ENCODE measurements around the gene GAA. TPM values are rescaled to one million over a fixed set of nuclear protein-coding genes. Genes with fewer than 3 reads are reported as not detected.

Gene GAA
- total RNA-seq, 1 experiment from 2014 or later = 36.1 TPM

DNA sequence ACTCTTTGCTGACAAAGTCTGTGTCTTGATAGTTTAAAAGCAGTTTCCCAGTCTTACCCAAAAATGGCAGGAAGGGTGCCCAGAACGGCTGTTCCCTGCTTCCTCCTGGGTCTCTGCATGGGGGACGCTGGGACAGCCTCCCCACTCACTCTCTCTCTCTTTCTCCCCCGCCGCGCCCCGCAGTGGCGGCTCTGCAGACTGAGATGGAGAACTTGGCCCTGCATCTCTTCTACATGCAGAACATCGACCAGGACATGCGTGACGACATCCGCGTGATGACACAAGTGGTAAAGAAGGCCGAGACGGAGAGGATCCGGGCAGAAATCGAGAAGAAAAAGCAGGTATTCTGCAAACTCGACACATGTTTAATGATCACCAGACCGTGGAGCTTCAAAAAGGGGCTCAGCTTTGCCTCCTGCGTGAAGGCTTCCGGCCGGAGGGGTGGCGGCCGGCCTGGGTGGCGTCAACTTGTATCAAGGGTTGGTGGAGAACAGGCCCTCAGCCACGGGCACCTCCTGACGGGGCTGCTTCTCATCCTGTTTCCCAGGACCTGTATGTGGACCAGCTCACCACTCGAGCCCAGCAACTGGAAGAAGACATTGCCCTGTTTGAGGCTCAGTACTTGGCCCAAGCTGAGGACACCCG is 42.9 kb upstream of the GAA start:
- POLR2A ChIA-PET = no interaction called here
- DNase-seq (ENCODE audit: low read depth, low spot score) (no peak), ATAC-seq (no peak)
- H3K4me1 ChIP-seq (ENCODE audit: control insufficient read depth, insufficient read depth, low read length) = peaks cover 16% of the 10 kb centered on the region
- H3K4me3 ChIP-seq (ENCODE audit: low read depth in 2 of 2, low read length in 2 of 2) = no peak overlapping the region
- TF ChIP-seq, protein P1, sequence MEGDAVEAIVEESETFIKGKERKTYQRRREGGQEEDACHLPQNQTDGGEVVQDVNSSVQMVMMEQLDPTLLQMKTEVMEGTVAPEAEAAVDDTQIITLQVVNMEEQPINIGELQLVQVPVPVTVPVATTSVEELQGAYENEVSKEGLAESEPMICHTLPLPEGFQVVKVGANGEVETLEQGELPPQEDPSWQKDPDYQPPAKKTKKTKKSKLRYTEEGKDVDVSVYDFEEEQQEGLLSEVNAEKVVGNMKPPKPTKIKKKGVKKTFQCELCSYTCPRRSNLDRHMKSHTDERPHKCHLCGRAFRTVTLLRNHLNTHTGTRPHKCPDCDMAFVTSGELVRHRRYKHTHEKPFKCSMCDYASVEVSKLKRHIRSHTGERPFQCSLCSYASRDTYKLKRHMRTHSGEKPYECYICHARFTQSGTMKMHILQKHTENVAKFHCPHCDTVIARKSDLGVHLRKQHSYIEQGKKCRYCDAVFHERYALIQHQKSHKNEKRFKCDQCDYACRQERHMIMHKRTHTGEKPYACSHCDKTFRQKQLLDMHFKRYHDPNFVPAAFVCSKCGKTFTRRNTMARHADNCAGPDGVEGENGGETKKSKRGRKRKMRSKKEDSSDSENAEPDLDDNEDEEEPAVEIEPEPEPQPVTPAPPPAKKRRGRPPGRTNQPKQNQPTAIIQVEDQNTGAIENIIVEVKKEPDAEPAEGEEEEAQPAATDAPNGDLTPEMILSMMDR (IDR thresholded peaks at IDR 0.05) = no peak
- TF ChIP-seq TCF7L2 (IDR thresholded peaks at IDR 0.05; ENCODE audit: low read depth, low read length) (no peak), POLR2AphosphoS5 (IDR thresholded peaks at IDR 0.05; ENCODE audit: low read depth, low read length) (no peak), SIN3A (IDR thresholded peaks at IDR 0.05; ENCODE audit: borderline replicate concordance, insufficient read depth, low read depth, low read length) (no peak)
- TF ChIP-seq, protein P2, sequence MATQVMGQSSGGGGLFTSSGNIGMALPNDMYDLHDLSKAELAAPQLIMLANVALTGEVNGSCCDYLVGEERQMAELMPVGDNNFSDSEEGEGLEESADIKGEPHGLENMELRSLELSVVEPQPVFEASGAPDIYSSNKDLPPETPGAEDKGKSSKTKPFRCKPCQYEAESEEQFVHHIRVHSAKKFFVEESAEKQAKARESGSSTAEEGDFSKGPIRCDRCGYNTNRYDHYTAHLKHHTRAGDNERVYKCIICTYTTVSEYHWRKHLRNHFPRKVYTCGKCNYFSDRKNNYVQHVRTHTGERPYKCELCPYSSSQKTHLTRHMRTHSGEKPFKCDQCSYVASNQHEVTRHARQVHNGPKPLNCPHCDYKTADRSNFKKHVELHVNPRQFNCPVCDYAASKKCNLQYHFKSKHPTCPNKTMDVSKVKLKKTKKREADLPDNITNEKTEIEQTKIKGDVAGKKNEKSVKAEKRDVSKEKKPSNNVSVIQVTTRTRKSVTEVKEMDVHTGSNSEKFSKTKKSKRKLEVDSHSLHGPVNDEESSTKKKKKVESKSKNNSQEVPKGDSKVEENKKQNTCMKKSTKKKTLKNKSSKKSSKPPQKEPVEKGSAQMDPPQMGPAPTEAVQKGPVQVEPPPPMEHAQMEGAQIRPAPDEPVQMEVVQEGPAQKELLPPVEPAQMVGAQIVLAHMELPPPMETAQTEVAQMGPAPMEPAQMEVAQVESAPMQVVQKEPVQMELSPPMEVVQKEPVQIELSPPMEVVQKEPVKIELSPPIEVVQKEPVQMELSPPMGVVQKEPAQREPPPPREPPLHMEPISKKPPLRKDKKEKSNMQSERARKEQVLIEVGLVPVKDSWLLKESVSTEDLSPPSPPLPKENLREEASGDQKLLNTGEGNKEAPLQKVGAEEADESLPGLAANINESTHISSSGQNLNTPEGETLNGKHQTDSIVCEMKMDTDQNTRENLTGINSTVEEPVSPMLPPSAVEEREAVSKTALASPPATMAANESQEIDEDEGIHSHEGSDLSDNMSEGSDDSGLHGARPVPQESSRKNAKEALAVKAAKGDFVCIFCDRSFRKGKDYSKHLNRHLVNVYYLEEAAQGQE (IDR thresholded peaks at IDR 0.05; ENCODE audit: insufficient read depth in 1 of 2, low read depth in 2 of 2, low read length in 1 of 2) = no peak
- no peak overlapping the region for H3K27ac ChIP-seq (ENCODE audit: low read length)
- CTCF ChIA-PET = interaction anchor here (0.7 kb wide), 1 partner anchor 219 kb away, joined by 3 read pairs; the partner anchor contains the start of gene CBX4
- intact Hi-C loops (cut with micrococcal nuclease; ENCODE audit: unreplicated experiment) = no loop called here
- in situ Hi-C loops (cut with HindIII; ENCODE audit: low pct_unique_long_range_greater_than_20kb, low sequenced_read_pairs) = no loop called here
- H3K9me3 ChIP-seq (ENCODE audit: control insufficient read depth, insufficient read depth, low read depth, low read length) = no peaks in the 10 kb centered on the region
- H3K36me3 ChIP-seq (ENCODE audit: control insufficient read depth, insufficient read depth, low read length) = no peaks in the 10 kb centered on the region
- BruUV-seq (replicated peaks) = no TSS peak
- H3K27me3 ChIP-seq (ENCODE audit: control insufficient read depth, insufficient read depth, low read length) = no peaks in the 10 kb centered on the region

DNA sequence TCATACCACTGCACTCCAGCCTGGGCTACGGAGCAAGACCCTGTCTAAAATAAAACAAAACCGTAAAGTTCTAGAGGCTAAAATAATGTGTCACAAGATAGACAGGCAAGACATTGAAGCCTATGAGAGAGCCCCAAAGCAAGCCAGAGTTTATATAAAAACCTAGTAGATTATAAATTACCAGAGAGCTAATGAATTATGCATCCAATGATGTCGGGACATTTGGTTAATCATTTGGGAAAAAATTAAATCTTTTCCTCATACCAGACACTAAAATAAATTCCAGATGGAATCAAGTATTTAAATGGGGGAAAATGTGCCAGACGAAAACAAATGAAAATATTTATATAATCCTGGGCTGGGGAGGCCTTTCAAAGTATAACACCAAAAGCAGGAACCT is 40.7 kb upstream of the GAA start:
- H3K4me3 ChIP-seq (ENCODE audit: low read depth in 2 of 2, low read length in 2 of 2) = no peak overlapping the region
- H3K4me1 ChIP-seq (ENCODE audit: control insufficient read depth, insufficient read depth, low read length) = peaks cover 10% of the 10 kb centered on the region
- intact Hi-C loops (cut with micrococcal nuclease; ENCODE audit: unreplicated experiment) (no loop called here), in situ Hi-C loops (cut with HindIII; ENCODE audit: low pct_unique_long_range_greater_than_20kb, low sequenced_read_pairs) (no loop called here)
- no peaks in the 10 kb centered on the region for H3K36me3 ChIP-seq (ENCODE audit: control insufficient read depth, insufficient read depth, low read length)
- no peak for TF ChIP-seq SIN3A (IDR thresholded peaks at IDR 0.05; ENCODE audit: borderline replicate concordance, insufficient read depth, low read depth, low read length)
- TF ChIP-seq, protein P2 (IDR thresholded peaks at IDR 0.05; ENCODE audit: insufficient read depth in 1 of 2, low read depth in 2 of 2, low read length in 1 of 2) = no peak
- TF ChIP-seq, protein P1 (IDR thresholded peaks at IDR 0.05) = no peak
- no peak for TF ChIP-seq TCF7L2 (IDR thresholded peaks at IDR 0.05; ENCODE audit: low read depth, low read length)
- no peak for TF ChIP-seq POLR2AphosphoS5 (IDR thresholded peaks at IDR 0.05; ENCODE audit: low read depth, low read length)
- BruUV-seq (replicated peaks) = TSS peak; percentile 67
- POLR2A ChIA-PET = no interaction called here
- H3K27ac ChIP-seq (ENCODE audit: low read length) = no peak overlapping the region
- no peaks in the 10 kb centered on the region for H3K9me3 ChIP-seq (ENCODE audit: control insufficient read depth, insufficient read depth, low read depth, low read length)
- CTCF ChIA-PET = no interaction called here
- DNase-seq (ENCODE audit: low read depth, low spot score) (no peak), ATAC-seq (no peak)
- no peaks in the 10 kb centered on the region for H3K27me3 ChIP-seq (ENCODE audit: control insufficient read depth, insufficient read depth, low read length)

Data from Panc1 (cell line).